GM12891 (cell line): ENCODE measurements around the gene SETD5.

Experiments used
- POLR2A ChIP-seq: IDR thresholded peaks from 2 replicates; pipeline ENCODE4 v1.6.1; 2011; ENCODE audit warnings: low read depth, low read length, control low read depth
- POLR2AphosphoS5 ChIP-seq: IDR thresholded peaks from 2 replicates; pipeline ENCODE4 v1.6.1; 2011; ENCODE audit warnings: low read depth, low read length, control low read depth
- POU2F2 ChIP-seq: IDR thresholded peaks from 2 replicates; pipeline ENCODE4 v1.6.1; 2011; ENCODE audit warnings: low read depth, mild to moderate bottlenecking, control low read depth, low read length, moderate library complexity
- SPI1 ChIP-seq: IDR thresholded peaks from 2 replicates; pipeline ENCODE4 v1.6.1; 2011; ENCODE audit warnings: low read depth, low read length, control low read depth
- TAF1 ChIP-seq: IDR thresholded peaks from 2 replicates; pipeline ENCODE4 v1.6.1; 2011; ENCODE audit warnings: low read depth, low read length, control low read depth

- no peak for TF ChIP-seq POLR2AphosphoS5
- TF ChIP-seq SPI1, result no peak
- TF ChIP-seq TAF1, result no peak
- no peak for TF ChIP-seq POLR2A
- TF ChIP-seq POU2F2, result no peak
These were observed 52.7 kb downstream of the SETD5 start for GRCh38 chr3:9450126-9450525.
